Stimulated activated CD4-positive, alpha-beta T cell treated with anti-CD3 and anti-CD28 coated beads, Interleukin-12 subunit alpha, Interleukin-12 subunit beta, amount 100 ng/mL, for 4 hours (primary cell): Measurements from ENCODE around the gene SLC38A9.
"Not testable (repeated sequence)": the region's sequence is repeated elsewhere in the genome, so short reads cannot be mapped to it uniquely, and the experiment has no call there.

Experiments used
- DNase-seq: peaks from one replicate; pipeline ENCODE4 v3.0.0-alpha.2; 2020

SLC38A9 gene

DNA sequence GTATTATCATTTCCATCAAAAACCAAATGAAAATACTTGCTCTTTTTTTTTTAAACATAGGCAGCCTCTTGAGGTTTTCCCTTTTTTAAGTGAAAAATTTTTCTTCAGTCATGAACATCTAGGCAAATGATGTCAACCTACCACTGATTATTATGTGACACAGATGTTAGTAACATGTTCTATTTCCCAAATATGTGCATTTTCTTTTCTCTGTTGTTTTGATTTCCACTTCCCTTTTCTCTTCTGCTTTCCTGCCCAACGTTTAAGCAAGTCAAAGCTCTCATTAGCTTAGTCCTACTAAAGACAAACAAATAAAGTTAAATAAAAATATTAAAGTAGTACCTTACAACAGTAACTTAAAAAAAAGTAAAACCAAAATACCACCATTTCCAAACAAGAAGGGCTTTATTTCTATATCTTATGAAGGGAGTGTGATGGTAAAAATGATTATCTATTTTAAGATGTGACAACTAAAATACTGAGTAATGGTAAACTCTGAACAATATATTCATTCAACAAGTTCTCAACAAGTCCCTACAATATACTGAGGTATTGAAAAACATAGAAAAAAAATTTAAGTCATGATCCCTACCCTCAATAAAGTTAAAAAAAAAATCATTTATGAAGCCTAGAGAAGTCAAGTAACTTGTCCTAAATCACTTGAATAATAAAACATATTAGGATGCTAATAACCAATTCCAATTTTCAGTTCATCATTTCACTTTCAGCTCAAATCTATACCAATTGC lies 9.4 kb downstream of the SLC38A9 start:
- no peak for DNase-seq

- no peak for DNase-seq
Observed at GRCh38 chr5:55701462-55702103, 10.5 kb downstream of the SLC38A9 start.

DNA sequence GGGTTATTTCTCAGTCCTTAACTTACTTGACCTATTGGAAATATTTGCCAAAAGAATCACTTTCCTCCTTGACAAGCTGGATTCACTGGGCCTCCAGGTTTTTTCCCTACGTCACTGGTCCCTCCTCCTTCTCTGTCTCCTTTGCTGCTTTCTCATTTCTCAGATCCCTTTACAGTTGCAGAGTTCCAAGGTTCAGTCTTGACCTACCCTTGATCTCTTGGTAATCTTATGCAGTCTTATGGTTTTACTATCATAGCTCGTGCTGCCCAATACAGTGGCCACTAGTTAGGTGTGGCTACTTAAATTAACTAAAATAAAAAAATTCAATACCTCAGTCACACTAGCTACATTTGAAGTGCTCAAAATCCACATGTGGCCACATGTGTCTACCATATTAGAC lies 11.4 kb downstream of the SLC38A9 start:
- no peak for DNase-seq

- DNase-seq, result no peak
Observed at GRCh38 chr5:55699041-55699688, 13.0 kb downstream of the SLC38A9 start.

GRCh38 chr5:55696704-55697103 lies 15.4 kb downstream of the SLC38A9 start:
- DNase-seq, result not testable (repeated sequence)

DNA sequence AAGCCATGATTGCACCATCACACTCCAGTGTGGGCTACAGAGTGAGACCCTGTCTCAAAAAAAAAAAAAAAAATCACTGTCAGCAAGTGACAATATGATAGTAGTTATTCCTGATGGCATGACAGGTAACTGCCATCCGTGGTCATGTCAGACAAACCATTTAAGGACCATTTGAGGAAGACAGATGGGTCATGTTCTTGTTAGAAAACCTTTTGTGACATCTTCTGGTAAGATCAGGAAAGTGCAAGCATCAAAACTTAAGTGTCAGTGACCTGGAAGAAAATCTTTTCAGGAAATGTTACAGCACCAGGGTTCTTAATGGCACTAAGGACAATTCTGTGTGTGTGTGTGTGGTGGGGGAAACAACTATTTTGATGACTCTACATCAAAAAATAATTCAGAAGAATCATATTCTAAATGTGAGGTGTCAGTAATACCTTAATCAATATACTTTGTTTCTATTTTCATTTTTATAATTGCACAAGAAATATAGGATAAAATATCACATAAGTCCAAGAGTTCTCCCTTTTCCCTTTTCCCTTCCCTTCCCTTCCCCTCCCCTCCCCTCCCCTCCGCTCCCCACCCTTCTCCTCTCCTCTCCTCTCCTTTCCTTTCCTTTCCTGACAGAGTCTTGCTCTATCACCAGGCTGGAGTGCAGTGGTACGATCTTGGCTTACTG lies 17.8 kb downstream of the SLC38A9 start:
- DNase-seq, result no peak

DNA sequence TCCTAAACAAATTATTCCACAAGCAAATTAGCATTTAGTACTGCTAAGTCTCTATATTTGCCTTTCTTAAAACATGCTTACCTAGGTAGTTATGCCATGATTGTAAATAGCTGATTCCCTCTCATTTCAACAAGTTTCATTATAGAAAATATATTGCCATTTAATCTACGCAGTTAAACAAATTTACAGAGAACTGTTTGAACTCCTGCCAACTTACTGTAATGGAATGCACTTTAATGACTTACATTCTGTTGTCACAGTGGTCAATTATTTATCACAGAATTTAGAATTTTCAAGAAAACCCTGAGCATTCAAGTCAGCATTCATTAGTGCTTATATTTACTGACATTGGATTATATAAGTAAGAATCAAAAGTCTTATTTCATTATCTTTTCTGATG lies 19.6 kb downstream of the SLC38A9 start:
- DNase-seq, result no peak

GRCh38 chr5:55692106-55692417 lies 20.1 kb downstream of the SLC38A9 start:
- DNase-seq, result no peak

DNA sequence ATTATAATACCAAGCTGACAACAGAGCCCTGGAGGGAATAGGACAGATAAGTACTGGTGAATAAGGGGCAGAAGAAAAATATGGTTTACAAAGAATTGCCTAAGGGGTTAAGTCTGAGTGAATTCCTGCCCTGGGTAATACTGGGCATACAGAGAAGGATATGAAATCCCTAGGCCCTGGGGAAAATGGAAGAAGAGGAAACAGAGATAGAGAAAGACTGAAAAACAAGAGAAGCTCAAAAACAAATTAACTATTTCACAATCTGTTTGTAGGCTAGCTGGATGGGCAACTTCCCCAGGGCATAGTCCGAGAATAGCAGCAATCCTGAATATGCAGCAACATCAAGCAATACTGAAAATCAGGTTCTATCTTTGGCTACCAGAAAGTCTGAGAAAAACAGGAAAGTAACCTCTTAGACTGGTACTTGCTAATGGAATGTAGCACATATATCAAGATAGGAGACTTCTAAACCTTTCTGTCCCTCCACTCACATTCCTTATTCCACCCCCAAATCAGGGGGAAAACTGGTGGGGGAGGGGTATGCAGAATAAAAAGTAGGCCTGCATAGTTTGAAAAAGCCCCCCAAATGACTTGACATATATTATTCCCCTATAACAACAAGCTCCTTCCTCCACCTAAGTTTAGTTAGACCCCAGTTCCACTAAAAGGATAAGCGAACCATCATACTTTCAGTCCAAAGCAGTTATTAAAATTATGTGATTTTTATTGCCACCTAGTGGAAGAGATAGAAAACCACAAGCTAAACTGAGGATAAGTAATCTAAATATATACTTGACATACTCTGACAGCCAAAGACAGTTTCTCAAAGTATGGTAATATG lies 20.6 kb downstream of the SLC38A9 start:
- no peak for DNase-seq

GRCh38 chr5:55682071-55682470 lies 30.1 kb downstream of the SLC38A9 start:
- DNase-seq, result no peak

GRCh38 chr5:55681301-55681700 lies 30.8 kb downstream of the SLC38A9 start:
- DNase-seq, result no peak

- no peak for DNase-seq
Observed at GRCh38 chr5:55680353-55680752, 31.8 kb downstream of the SLC38A9 start.

DNA sequence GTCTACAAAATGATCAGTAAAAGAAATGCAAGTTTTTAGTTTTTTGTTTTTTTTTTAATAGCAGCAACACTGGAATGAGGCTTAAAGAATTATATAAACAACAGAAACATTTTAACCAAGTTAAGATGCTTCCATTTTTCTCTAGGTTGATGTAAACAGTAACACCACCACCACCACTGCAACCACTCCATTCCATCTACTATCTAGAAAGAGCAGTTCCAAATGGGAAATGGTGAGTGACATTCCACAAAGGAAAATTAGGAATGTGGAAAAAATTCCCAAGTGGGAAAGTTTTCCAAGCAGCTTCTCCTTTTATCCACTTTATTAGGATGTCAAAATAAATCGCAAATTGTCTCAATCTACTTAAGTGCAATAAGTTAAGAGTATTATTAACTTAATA lies 32.6 kb downstream of the SLC38A9 start:
- no peak for DNase-seq

DNA sequence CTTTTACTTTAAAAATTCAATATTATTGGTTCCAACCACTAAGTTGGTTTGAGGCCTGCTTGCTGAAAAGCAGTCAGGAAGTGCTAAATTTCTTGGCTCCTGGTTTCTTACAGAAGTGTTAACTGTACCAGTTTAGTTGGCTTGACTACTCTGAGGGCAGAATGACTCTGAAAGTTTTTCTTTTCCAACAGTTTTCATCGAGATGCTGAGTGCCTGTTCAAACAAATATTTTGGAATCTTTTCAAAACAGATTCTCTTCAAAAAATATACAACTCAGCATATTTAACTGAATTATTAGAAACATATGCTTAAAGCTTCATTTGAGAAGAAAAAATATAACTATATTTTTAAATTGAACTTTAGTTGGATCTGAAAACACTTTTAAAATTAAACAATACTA lies 37.0 kb downstream of the SLC38A9 start:
- DNase-seq, result no peak

- no peak for DNase-seq
Observed at GRCh38 chr5:55674340-55674739, 37.8 kb downstream of the SLC38A9 start.

- DNase-seq, result no peak
Observed at GRCh38 chr5:55672477-55672911, 39.6 kb downstream of the SLC38A9 start.

DNA sequence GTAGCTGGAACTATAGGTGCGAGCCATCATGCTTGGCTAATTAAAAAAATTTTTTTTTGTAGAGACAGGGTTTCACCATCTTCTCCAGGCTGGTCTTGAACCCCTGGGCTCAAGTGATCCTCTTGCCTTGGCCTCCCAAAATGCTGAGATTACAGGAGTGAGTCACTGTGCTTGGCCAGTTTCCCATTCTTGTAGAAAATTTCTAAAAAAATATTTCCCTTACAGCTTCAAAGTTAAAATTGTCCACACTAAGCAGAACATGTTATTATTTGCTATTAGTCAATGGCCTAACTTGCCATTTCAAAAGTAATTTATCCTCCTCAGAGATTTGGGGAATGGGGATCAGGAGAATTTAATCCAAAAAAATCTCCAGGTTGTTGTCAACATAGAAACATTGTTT lies 40.1 kb downstream of the SLC38A9 start:
- no peak for DNase-seq

DNA sequence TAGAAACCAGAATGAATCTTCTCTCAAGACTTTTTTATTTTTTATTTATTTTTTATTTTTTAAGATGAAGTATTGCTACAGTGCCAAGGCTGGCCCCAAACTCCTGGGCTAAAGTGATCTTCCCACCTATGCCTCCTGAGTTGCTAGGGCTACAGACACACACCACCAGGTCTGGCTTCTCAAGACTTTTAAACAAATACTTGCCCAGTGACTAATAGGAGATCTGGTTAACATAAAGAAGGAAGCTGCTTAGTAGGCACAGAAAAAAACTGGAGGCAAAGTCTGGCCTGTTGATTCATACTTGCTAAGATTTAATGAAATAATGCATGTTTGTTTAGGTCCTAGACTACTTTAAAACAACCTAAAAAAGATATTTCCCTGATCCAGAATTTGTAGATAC lies 43.8 kb downstream of the SLC38A9 start:
- no peak for DNase-seq

GRCh38 chr5:55667938-55668337 lies 44.2 kb downstream of the SLC38A9 start:
- no peak for DNase-seq

GRCh38 chr5:55665065-55665464 lies 47.1 kb downstream of the SLC38A9 start:
- DNase-seq, result no peak

DNA sequence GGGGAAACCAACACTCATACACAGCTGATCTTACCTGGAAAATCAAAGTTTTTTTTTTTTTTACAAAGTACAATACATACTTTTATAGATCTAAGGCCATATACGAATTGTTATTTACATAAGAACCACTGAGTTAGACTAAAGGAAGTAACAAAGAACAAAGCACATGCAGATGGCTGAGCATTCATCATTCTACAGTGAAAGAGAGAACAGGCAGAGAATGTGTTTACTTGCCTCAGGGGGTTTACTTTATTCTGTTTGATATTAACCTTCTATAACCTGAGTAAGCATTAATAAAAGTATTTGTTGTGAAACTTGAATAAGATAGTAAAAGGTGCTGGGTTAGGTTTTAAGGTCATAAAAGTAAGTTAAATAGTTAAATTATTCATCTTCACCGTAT lies 54.7 kb downstream of the SLC38A9 start:
- DNase-seq, result no peak

GRCh38 chr5:55650386-55650785 lies 61.7 kb downstream of the SLC38A9 start:
- DNase-seq, result no peak

- no peak for DNase-seq
Observed at GRCh38 chr5:55649963-55650362, 62.2 kb downstream of the SLC38A9 start.
